Measurements from ENCODE around the gene R3HDM1. TPM values are rescaled to one million over a fixed set of nuclear protein-coding genes. Genes with fewer than 3 reads are reported as not detected.
"Not testable (repeated sequence)": the region's sequence is repeated elsewhere in the genome, so short reads cannot be mapped to it uniquely, and the experiment has no call there.

The R3HDM1 gene
- total RNA-seq, 2 experiments from 2014 or later: 37.3 to 38.5 TPM

DNA sequence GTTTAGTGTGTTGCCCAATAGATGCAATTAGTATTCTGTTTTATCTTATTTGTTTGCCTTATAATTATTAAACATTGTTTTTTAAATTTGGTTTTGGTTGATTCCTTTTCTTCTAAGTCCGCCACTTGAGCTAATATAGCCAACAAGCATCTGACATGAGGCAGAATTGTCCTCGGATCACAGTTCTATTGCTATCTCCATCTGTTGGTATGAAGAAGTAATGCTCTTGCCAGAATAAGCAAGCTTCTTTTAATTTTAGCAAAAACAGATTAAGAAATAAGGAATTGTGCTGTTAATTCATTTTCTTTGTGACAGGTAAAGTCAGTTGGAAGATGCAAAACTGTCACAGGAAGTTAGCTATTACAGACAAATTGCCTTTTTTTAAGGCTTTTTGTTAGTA, 54.3 kb downstream of the R3HDM1 start:
- Mint-ChIP-seq H3K4me1 (no peaks in the 10 kb centered on the region), H3K27ac (no peak overlapping the region), H3K36me3 (ENCODE audit: low read depth) (no peaks in the 10 kb centered on the region), H3K4me3 (no peak overlapping the region), H3K9me3 (no peaks in the 10 kb centered on the region), H3K27me3 (no peaks in the 10 kb centered on the region)
- DNase-seq: no peak
- CTCF ChIA-PET: interaction anchor here (2.0 kb wide), 1 partner anchor 581 kb away, joined by 5 read pairs; no protein-coding TSS in a partner anchor
- POLR2A ChIA-PET: interaction anchor here (2.0 kb wide), 1 partner anchor 54 kb away, joined by 5 read pairs; the partner anchor contains the start of genes R3HDM1 and ZRANB3

DNA sequence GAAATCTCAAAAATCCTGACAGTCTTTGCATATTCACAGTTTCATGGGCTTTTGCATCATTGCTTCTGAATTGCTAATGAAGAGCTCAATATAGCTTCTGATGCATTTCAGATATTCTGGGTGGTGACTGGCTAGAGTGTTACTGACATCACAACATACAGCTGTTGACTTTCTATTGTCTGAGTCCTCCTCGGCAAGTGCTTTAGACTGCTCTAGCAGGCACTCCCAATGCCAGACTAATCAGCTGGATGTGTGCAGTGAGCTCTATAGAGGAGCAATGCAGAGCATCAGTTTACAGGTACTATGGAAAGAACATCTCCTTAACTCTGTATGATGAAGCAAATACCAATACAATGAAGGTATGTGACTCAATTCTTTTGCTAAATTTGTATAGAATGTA, 54.9 kb downstream of the R3HDM1 start:
- Mint-ChIP-seq H3K4me3 (no peak overlapping the region), H3K36me3 (ENCODE audit: low read depth) (no peaks in the 10 kb centered on the region), H3K9me3 (no peaks in the 10 kb centered on the region), H3K27ac (no peak overlapping the region), H3K4me1 (no peaks in the 10 kb centered on the region), H3K27me3 (no peaks in the 10 kb centered on the region)
- ChIA-PET CTCF (interaction anchor here (2.0 kb wide), 1 partner anchor 582 kb away, joined by 5 read pairs; no protein-coding TSS in a partner anchor), POLR2A (interaction anchor here (2.0 kb wide), 1 partner anchor 55 kb away, joined by 5 read pairs; the partner anchor contains the start of genes R3HDM1 and ZRANB3)
- DNase-seq: no peak

DNA sequence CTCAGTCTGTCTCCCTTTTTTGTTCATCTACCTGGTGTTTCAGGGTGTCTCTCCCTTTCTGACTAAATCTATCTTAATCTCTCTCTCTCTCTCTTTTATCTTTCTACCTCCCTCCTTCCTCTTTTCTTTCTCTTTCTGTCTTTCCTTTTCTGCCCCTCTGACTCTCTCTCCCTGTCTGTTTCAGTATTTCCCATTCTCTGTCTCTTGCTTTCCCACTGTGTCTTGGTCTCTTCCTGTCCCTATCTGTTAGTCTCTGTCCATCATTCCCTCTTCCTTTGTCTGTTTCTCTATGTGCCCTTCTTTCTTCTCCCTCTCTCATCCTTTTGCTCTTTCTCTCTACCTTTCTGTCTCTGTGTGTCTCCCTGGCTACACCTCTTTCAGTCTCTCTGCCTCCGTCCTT, 56.7 kb downstream of the R3HDM1 start:
- CTCF ChIA-PET: no interaction called here
- no peak overlapping the region for H3K27ac Mint-ChIP-seq
- no peak overlapping the region for H3K4me3 Mint-ChIP-seq
- POLR2A ChIA-PET: no interaction called here
- H3K36me3 Mint-ChIP-seq (ENCODE audit: low read depth): peaks cover 12% of the 10 kb centered on the region
- H3K27me3 Mint-ChIP-seq: no peaks in the 10 kb centered on the region
- peaks cover 2% of the 10 kb centered on the region for H3K4me1 Mint-ChIP-seq
- H3K9me3 Mint-ChIP-seq: peaks cover 12% of the 10 kb centered on the region
- DNase-seq: no peak

GRCh38 chr2:135590619-135591260, 59.5 kb downstream of the R3HDM1 start:
- ChIA-PET CTCF (no interaction called here), POLR2A (no interaction called here)
- Mint-ChIP-seq H3K27me3 (no peaks in the 10 kb centered on the region), H3K9me3 (peaks cover 17% of the 10 kb centered on the region), H3K27ac (no peak overlapping the region), H3K4me1 (peaks cover 2% of the 10 kb centered on the region), H3K36me3 (ENCODE audit: low read depth) (peaks cover 17% of the 10 kb centered on the region), H3K4me3 (no peak overlapping the region)
- no peak for DNase-seq

DNA sequence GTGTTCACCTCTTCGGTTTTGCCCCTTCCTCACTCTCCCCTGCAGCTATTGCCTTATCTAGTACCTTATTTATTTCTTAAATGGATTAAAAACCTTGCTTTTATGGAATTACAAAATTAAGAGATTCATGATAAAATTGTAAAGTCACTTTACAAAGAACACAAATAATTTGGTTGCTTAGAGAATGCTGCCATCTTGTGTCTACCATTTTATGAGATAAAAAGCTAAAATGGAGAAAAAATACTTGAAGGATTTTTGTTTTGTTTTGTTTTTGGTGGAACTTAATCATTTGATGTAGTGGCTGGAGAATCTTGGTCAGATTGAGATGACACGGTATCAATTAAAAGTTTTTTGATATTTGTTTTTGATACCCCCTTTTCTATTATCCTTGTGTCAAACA, 69.6 kb downstream of the R3HDM1 start:
- no peak overlapping the region for H3K27ac Mint-ChIP-seq
- POLR2A ChIA-PET: no interaction called here

DNA sequence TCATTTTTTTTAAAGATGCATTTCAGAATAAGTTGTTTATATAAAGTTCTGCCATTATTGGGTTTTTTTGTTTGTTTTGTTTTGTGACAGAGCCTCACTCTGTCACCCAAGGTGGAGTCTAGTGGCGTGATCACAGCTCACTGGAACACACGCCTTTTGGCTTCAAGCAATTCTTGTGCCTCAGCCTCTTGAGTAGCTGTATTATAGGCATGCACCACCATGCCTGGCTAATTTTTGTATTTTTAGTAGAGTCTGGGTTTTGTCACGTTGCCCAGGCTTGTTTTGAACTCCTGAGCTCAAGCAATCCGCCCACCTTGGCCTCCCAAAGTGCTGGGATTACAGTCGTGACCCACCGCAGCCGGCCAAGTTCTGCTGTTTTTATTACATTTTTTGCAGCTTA, 72.3 kb downstream of the R3HDM1 start:
- no peaks in the 10 kb centered on the region for H3K4me1 Mint-ChIP-seq
- H3K9me3 Mint-ChIP-seq: no peaks in the 10 kb centered on the region
- POLR2A ChIA-PET: no interaction called here
- H3K4me3 Mint-ChIP-seq: no peak overlapping the region
- no peak overlapping the region for H3K27ac Mint-ChIP-seq
- H3K27me3 Mint-ChIP-seq: no peaks in the 10 kb centered on the region
- peaks cover 23% of the 10 kb centered on the region for H3K36me3 Mint-ChIP-seq (ENCODE audit: low read depth)
- CTCF ChIA-PET: no interaction called here
- DNase-seq: no peak

More for the DNA sequence above, 69.6 kb downstream of the R3HDM1 start:
- no peak for DNase-seq
- H3K4me1 Mint-ChIP-seq: no peaks in the 10 kb centered on the region
- peaks cover 12% of the 10 kb centered on the region for H3K36me3 Mint-ChIP-seq (ENCODE audit: low read depth)
- no peak overlapping the region for H3K4me3 Mint-ChIP-seq
- no peaks in the 10 kb centered on the region for H3K9me3 Mint-ChIP-seq
- no peaks in the 10 kb centered on the region for H3K27me3 Mint-ChIP-seq
- CTCF ChIA-PET: interaction anchor here (0.8 to 2.1 kb wide), 3 partner anchors 109 to 597 kb away, joined by 3 to 11 read pairs (median 9); no protein-coding TSS in a partner anchor

GRCh38 chr2:135607561-135607960, 76.3 kb downstream of the R3HDM1 start:
- H3K27ac Mint-ChIP-seq: no peak overlapping the region
- ChIA-PET POLR2A (no interaction called here), CTCF (no interaction called here)
- no peak overlapping the region for H3K4me3 Mint-ChIP-seq
- no peak for DNase-seq
- H3K4me1 Mint-ChIP-seq: no peaks in the 10 kb centered on the region
- no peaks in the 10 kb centered on the region for H3K9me3 Mint-ChIP-seq
- H3K36me3 Mint-ChIP-seq (ENCODE audit: low read depth): peaks cover 23% of the 10 kb centered on the region
- H3K27me3 Mint-ChIP-seq: no peaks in the 10 kb centered on the region

- Mint-ChIP-seq H3K9me3 (no peaks in the 10 kb centered on the region), H3K27me3 (no peaks in the 10 kb centered on the region), H3K4me1 (no peaks in the 10 kb centered on the region), H3K27ac (no peak overlapping the region), H3K36me3 (ENCODE audit: low read depth) (peaks cover 12% of the 10 kb centered on the region), H3K4me3 (no peak overlapping the region)
- ChIA-PET CTCF (no interaction called here), POLR2A (no interaction called here)
- DNase-seq: no peak
Observed at GRCh38 chr2:135612319-135612718, 81.0 kb downstream of the R3HDM1 start.

DNA sequence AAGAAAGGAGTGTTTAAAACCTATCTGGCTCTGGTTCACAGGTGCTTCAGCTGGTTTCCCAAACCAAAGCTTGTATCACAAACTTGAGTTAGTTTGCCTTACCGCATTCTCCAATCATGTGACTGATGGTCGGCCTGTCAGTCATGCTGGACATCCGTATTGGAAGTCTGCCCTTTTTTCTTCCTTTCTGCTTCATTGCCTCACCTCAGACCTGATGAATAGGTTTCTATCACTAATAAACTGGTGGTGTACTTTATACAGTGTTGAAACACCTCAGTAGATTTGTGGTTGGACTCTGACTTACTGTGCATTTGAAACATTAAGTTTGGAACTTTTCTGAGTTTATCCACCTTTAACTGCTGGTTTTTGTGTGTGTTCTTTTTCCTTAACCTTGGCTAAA, 84.1 kb downstream of the R3HDM1 start:
- DNase-seq: no peak
- CTCF ChIA-PET: no interaction called here
- Mint-ChIP-seq H3K9me3 (no peaks in the 10 kb centered on the region), H3K4me1 (peaks cover 3% of the 10 kb centered on the region), H3K36me3 (ENCODE audit: low read depth) (peaks cover 10% of the 10 kb centered on the region), H3K27ac (no peak overlapping the region), H3K4me3 (no peak overlapping the region), H3K27me3 (no peaks in the 10 kb centered on the region)
- POLR2A ChIA-PET: no interaction called here

- Mint-ChIP-seq H3K4me3 (no peak overlapping the region), H3K9me3 (no peaks in the 10 kb centered on the region), H3K27me3 (no peaks in the 10 kb centered on the region), H3K4me1 (peaks cover 3% of the 10 kb centered on the region), H3K36me3 (ENCODE audit: low read depth) (peaks cover 14% of the 10 kb centered on the region), H3K27ac (no peak overlapping the region)
- ChIA-PET POLR2A (no interaction called here), CTCF (no interaction called here)
- DNase-seq: no peak
Observed at GRCh38 chr2:135617501-135618015, 86.3 kb downstream of the R3HDM1 start.

- ChIA-PET CTCF (no interaction called here), POLR2A (interaction anchor here (1.0 kb wide), 1 partner anchor 124 kb away, joined by 3 read pairs; no protein-coding TSS in a partner anchor)
- peaks cover 30% of the 10 kb centered on the region for H3K36me3 Mint-ChIP-seq (ENCODE audit: low read depth)
- H3K9me3 Mint-ChIP-seq: no peaks in the 10 kb centered on the region
- no peak overlapping the region for H3K27ac Mint-ChIP-seq
- DNase-seq: no peak
- H3K27me3 Mint-ChIP-seq: no peaks in the 10 kb centered on the region
- peaks cover 3% of the 10 kb centered on the region for H3K4me1 Mint-ChIP-seq
- no peak overlapping the region for H3K4me3 Mint-ChIP-seq
Observed at GRCh38 chr2:135620198-135620597, 88.9 kb downstream of the R3HDM1 start.

- CTCF ChIA-PET: no interaction called here
Observed at GRCh38 chr2:135629520-135629919, 98.2 kb downstream of the R3HDM1 start.

DNA sequence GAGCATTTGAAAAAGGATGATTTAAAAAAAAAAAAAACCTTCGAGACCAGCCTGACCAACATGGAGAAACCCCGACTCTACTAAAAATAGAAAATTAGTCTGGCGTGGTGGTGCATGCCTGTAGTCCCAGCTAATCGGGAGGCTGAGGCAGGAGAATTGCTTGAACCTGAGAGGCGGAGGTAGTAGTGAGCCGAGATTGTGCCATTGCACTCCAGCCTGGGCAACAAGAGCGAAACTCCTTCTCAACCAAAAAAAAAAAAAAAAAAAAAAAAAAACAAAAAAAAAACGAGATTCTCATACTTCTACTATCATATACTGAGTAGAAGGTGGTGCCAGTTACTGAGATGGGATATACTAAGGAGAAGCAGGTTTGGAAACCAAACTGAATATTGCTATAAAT, 98.8 kb downstream of the R3HDM1 start:
- CTCF ChIA-PET; H3K27ac Mint-ChIP-seq; H3K9me3 Mint-ChIP-seq; H3K36me3 Mint-ChIP-seq (ENCODE audit: low read depth); DNase-seq; H3K4me3 Mint-ChIP-seq; H3K4me1 Mint-ChIP-seq; H3K27me3 Mint-ChIP-seq; POLR2A ChIA-PET: not testable (repeated sequence)

More at GRCh38 chr2:135629520-135629919, 98.2 kb downstream of the R3HDM1 start:
- DNase-seq: no peak
- Mint-ChIP-seq H3K27me3 (no peaks in the 10 kb centered on the region), H3K27ac (no peak overlapping the region), H3K4me3 (no peak overlapping the region), H3K36me3 (ENCODE audit: low read depth) (peaks cover 4% of the 10 kb centered on the region), H3K9me3 (no peaks in the 10 kb centered on the region), H3K4me1 (no peaks in the 10 kb centered on the region)
- POLR2A ChIA-PET: no interaction called here

- Mint-ChIP-seq H3K4me3 (no peak overlapping the region), H3K27ac (no peak overlapping the region), H3K9me3 (no peaks in the 10 kb centered on the region), H3K27me3 (no peaks in the 10 kb centered on the region), H3K4me1 (no peaks in the 10 kb centered on the region), H3K36me3 (ENCODE audit: low read depth) (no peaks in the 10 kb centered on the region)
- DNase-seq: no peak
- POLR2A ChIA-PET: no interaction called here
- CTCF ChIA-PET: no interaction called here
Observed at GRCh38 chr2:135630488-135630887, 99.2 kb downstream of the R3HDM1 start.
